DOHH2 (cell line): ENCODE measurements around the gene CETP.
A peak's percentile ranks its signal among the peaks of the same experiment; 100 is the strongest.
"Not testable (repeated sequence)": the region's sequence is repeated elsewhere in the genome, so short reads cannot be mapped to it uniquely, and the experiment has no call there.

Experiments used
- H3F3A ChIP-seq: fragments of 200-600 bp; sonication (generic), shearing (Covaris generic); 2 replicates; pipeline ENCODE4 v1.6.0; 2016; ENCODE audit warnings: antibody characterized with exemption, mild to moderate bottlenecking; ENCODE audit not compliant: control insufficient read depth, insufficient read depth
- H3K27ac ChIP-seq: fragments of 200-600 bp; sonication (generic); 2 replicates; pipeline ENCODE4 v1.5.1; 2014; ENCODE audit warnings: low read depth, mild to moderate bottlenecking, low read length, moderate library complexity
- H3K27me3 ChIP-seq: fragments of 200-600 bp; sonication (generic); 2 replicates; pipeline ENCODE4 v1.6.1; 2014; ENCODE audit warnings: mild to moderate bottlenecking, low read length, mixed read lengths; ENCODE audit not compliant: control insufficient read depth
- H3K36me3 ChIP-seq: fragments of 200-600 bp; sonication (generic); 2 replicates; pipeline ENCODE4 v1.6.1; 2014; ENCODE audit warnings: mild to moderate bottlenecking, low read length, moderate library complexity, mixed read lengths; ENCODE audit not compliant: control insufficient read depth
- H3K4me1 ChIP-seq: fragments of 200-600 bp; sonication (generic); 2 replicates; pipeline ENCODE4 v1.6.1; 2014; ENCODE audit warnings: mild to moderate bottlenecking, low read length, mixed read lengths; ENCODE audit not compliant: control insufficient read depth
- H3K4me2 ChIP-seq: fragments of 200-600 bp; sonication (generic); 2 replicates; pipeline ENCODE4 v1.6.0; 2014; ENCODE audit warnings: mild to moderate bottlenecking, low read length, moderate library complexity
- H3K4me3 ChIP-seq: fragments of 200-600 bp; sonication (generic); 2 replicates; pipeline ENCODE4 v1.5.1; 2014; ENCODE audit warnings: mild to moderate bottlenecking, low read length, mixed read lengths
- H3K79me2 ChIP-seq: fragments of 200-600 bp; sonication (generic); 2 replicates; pipeline ENCODE4 v1.6.1; 2014; ENCODE audit warnings: mild to moderate bottlenecking, low read length, mixed read lengths; ENCODE audit not compliant: control insufficient read depth
- H3K9me2 ChIP-seq: fragments of 200-600 bp; sonication (generic); replicated peaks from 2 replicates; pipeline ENCODE4 v1.6.1; 2014; ENCODE audit warnings: mild to moderate bottlenecking, low read length, mixed read lengths; ENCODE audit not compliant: control insufficient read depth
- H3K9me3 ChIP-seq: fragments of 200-600 bp; sonication (generic); 2 replicates; pipeline ENCODE4 v1.6.1; 2014; ENCODE audit warnings: antibody characterized with exemption, low read length, mixed read lengths; ENCODE audit not compliant: control insufficient read depth, insufficient read depth
- H4K20me1 ChIP-seq: fragments of 200-600 bp; sonication (generic); 2 replicates; pipeline ENCODE4 v1.6.0; 2014; ENCODE audit warnings: low read depth, mild to moderate bottlenecking, antibody characterized with exemption, low read length, moderate library complexity; ENCODE audit not compliant: control insufficient read depth, insufficient read depth
- CTCF ChIP-seq: fragments of 200-600 bp; sonication (generic); IDR thresholded peaks from one replicate; pipeline ENCODE4 v1.5.1; 2014; ENCODE audit warnings: antibody characterized with exemption, mild to moderate bottlenecking, low read depth, low read length; ENCODE audit not compliant: poor library complexity, severe bottlenecking
- EZH2phosphoT487 ChIP-seq: fragments of 200-600 bp; sonication (generic); IDR thresholded peaks from 2 replicates; pipeline ENCODE4 v1.6.1; 2017; ENCODE audit warnings: borderline replicate concordance, mild to moderate bottlenecking, antibody characterized with exemption, low read length, moderate library complexity, mixed read lengths

CETP gene

GRCh38 chr16:56931892-56932720 lies 29.6 kb upstream of the CETP start, which contains the start of gene HERPUD1:
Gene HERPUD1 (plus strand): TSS chr16:56932142. CDS start chr16:56932245, 103 bp downstream.
- peak within 1 kb of the TSS; percentile 76 for H3K4me2 ChIP-seq
- H4K20me1 ChIP-seq = peaks cover 35% of the 10 kb centered on the region
- peaks cover 72% of the 10 kb centered on the region for H3K4me1 ChIP-seq

GRCh38 chr16:56932721-56933619 lies 28.8 kb upstream of the CETP start:
- H3F3A ChIP-seq = peaks cover 15% of the 10 kb centered on the region
- peak overlapping the region; percentile 94 for H3K27ac ChIP-seq
- H3K9me2 ChIP-seq = no peaks in the 10 kb centered on the region
- H3K36me3 ChIP-seq = peaks cover 59% of the 10 kb centered on the region
- TF ChIP-seq EZH2phosphoT487 = no peak
- peak; percentile 2 for TF ChIP-seq CTCF
- H3K9me3 ChIP-seq = no peaks in the 10 kb centered on the region
- peaks cover 60% of the 10 kb centered on the region for H3K79me2 ChIP-seq
- peak overlapping the region; percentile 100 for H3K4me3 ChIP-seq
- peaks cover 72% of the 10 kb centered on the region for H3K4me1 ChIP-seq
- H3K27me3 ChIP-seq = no peaks in the 10 kb centered on the region
- H3K4me2 ChIP-seq = peak overlapping the region; percentile 76
- peaks cover 35% of the 10 kb centered on the region for H4K20me1 ChIP-seq

More at GRCh38 chr16:56931892-56932720, 29.6 kb upstream of the CETP start, which contains the start of gene HERPUD1:
- Histone ChIP-seq H3K9me3 (no peaks in the 10 kb centered on the region), H3K27me3 (no peaks in the 10 kb centered on the region), H3K27ac (peak within 1 kb of the TSS; percentile 94), H3K79me2 (peaks cover 51% of the 10 kb centered on the region), H3K9me2 (no peaks in the 10 kb centered on the region), H3K36me3 (peaks cover 51% of the 10 kb centered on the region), H3F3A (peaks cover 11% of the 10 kb centered on the region), H3K4me3 (peak within 1 kb of the TSS; percentile 100)
- TF ChIP-seq CTCF (peak; percentile 24), EZH2phosphoT487 (no peak)

GRCh38 chr16:56933828-56934598 lies 27.7 kb upstream of the CETP start:
- Histone ChIP-seq H3K9me2 (no peaks in the 10 kb centered on the region), H3F3A (peaks cover 15% of the 10 kb centered on the region), H3K4me3 (peak overlapping the region; percentile 100), H3K27me3 (no peaks in the 10 kb centered on the region), H3K4me1 (peaks cover 76% of the 10 kb centered on the region), H3K4me2 (peak overlapping the region; percentile 76), H3K27ac (no peak overlapping the region), H3K9me3 (no peaks in the 10 kb centered on the region), H3K36me3 (peaks cover 70% of the 10 kb centered on the region), H4K20me1 (peaks cover 36% of the 10 kb centered on the region), H3K79me2 (peaks cover 69% of the 10 kb centered on the region)
- TF ChIP-seq CTCF = no peak
- TF ChIP-seq EZH2phosphoT487 = no peak

GRCh38 chr16:56934599-56935145 lies 27.1 kb upstream of the CETP start:
- H3K79me2 ChIP-seq = peaks cover 76% of the 10 kb centered on the region
- H3K4me2 ChIP-seq = peak overlapping the region; percentile 76
- H3K9me3 ChIP-seq, H3K27me3 ChIP-seq, H3K9me2 ChIP-seq, H3K27ac ChIP-seq: not testable (repeated sequence)
- H3K36me3 ChIP-seq = peaks cover 76% of the 10 kb centered on the region
- H3F3A ChIP-seq = peaks cover 15% of the 10 kb centered on the region
- peaks cover 40% of the 10 kb centered on the region for H4K20me1 ChIP-seq
- peaks cover 80% of the 10 kb centered on the region for H3K4me1 ChIP-seq
- peak overlapping the region; percentile 100 for H3K4me3 ChIP-seq
